ENCODE data around the gene ZNF423. TPM values are rescaled to one million over a fixed set of nuclear protein-coding genes. Genes with fewer than 3 reads are reported as not detected.
"Not testable (repeated sequence)": the region's sequence is repeated elsewhere in the genome, so short reads cannot be mapped to it uniquely, and the experiment has no call there.

ZNF423 gene
- polyA plus RNA-seq, 1 experiment, result 0.11 TPM

DNA sequence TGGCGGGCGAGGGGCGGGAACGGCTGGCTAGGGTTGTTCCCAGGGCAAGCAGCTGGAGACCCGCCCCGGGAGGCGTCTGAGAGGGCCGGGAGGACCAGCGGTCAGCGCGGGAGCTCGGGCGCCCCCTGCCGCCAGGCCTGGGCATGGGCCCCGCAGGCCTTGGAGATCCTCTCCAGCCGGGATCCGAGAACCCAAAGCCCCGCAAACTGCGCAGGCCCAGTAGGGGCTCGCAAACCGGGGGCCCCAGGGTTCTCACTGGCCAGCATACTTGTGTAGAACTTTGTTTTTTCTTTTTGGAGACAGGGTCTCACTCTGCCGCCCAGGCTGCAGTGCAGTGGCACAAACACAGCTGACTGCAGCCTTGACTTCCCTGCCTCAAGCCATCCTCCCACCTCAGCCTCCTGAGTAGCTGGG lies 20.8 kb upstream of the ZNF423 start:
- CTCF ChIA-PET, result interaction anchor here (0.6 to 1.6 kb wide), 7 partner anchors 9 to 469 kb away, joined by 3 to 7 read pairs (median 5); no protein-coding TSS in a partner anchor
- POLR2A ChIA-PET, result interaction anchor here (0.9 kb wide), 1 partner anchor 148 kb away, joined by 3 read pairs; the partner anchor contains the start of gene CNEP1R1
- peaks cover 21% of the 10 kb centered on the region for H3K27me3 ChIP-seq (ENCODE audit: control insufficient read depth, insufficient read depth, low read length)
- TF ChIP-seq, protein P1, sequence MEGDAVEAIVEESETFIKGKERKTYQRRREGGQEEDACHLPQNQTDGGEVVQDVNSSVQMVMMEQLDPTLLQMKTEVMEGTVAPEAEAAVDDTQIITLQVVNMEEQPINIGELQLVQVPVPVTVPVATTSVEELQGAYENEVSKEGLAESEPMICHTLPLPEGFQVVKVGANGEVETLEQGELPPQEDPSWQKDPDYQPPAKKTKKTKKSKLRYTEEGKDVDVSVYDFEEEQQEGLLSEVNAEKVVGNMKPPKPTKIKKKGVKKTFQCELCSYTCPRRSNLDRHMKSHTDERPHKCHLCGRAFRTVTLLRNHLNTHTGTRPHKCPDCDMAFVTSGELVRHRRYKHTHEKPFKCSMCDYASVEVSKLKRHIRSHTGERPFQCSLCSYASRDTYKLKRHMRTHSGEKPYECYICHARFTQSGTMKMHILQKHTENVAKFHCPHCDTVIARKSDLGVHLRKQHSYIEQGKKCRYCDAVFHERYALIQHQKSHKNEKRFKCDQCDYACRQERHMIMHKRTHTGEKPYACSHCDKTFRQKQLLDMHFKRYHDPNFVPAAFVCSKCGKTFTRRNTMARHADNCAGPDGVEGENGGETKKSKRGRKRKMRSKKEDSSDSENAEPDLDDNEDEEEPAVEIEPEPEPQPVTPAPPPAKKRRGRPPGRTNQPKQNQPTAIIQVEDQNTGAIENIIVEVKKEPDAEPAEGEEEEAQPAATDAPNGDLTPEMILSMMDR (IDR thresholded peaks at IDR 0.05; ENCODE audit: low read depth, low read length), result peak; percentile 53
- no peaks in the 10 kb centered on the region; the same call in 1 of the 2 replicates for H3K9me3 ChIP-seq (ENCODE audit: control insufficient read depth, insufficient read depth, low read length)
- H3K27ac ChIP-seq (ENCODE audit: low read depth, low read length), result no peak overlapping the region
- no peak overlapping the region for H3K4me3 ChIP-seq (ENCODE audit: low read depth, low read length)
- DNase-seq (ENCODE audit: low read depth, low spot score), result no peak

DNA sequence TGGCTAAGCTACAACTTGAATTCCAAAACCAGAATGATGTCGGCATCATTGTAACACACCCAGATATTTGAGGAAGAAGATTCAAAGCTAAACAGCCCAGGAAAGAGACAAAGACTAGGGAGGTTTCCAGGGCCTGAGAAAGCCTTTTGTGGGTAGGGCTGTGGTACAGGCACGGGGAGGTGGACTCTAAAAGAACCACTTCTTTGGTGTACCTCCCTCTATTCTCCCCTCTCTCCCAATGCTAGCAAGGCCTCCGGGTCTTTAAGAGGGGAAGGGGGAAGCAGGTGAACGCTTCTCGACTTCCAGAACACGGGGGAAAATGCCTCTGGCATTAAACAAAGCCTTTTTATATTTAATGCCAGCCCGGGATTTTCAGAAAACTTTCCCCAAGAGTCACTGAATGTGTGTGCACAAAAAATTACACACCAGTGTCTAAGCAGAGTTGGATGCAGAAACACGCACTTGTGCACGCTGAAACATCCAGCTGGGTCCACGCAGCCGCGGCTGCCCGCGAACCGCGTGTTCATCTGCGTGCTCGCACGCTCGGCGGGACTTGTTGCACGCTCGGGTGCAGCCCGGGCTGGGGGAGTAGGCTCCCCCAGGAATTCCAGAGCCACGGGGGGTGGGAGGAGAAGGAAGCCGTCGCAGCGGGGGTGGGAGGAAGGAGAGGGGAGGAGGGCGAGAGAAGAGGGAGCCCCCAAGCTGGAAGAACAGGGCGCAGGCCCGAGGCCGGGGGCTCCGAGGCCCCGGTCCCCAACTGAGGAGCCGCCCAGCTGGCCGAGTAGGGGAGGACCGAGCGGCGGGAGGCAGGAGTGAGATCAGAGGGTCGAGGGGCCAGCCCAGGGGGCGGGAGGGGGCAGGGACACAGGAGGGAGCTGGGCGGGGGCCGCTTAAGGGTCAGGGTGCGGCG lies 20.1 kb upstream of the ZNF423 start:
- no peak for DNase-seq (ENCODE audit: low read depth, low spot score)
- Histone ChIP-seq H3K4me3 (ENCODE audit: low read depth, low read length) (no peak overlapping the region), H3K9me3 (ENCODE audit: control insufficient read depth, insufficient read depth, low read length) (no peaks in the 10 kb centered on the region; the same call in 1 of the 2 replicates), H3K27ac (ENCODE audit: low read depth, low read length) (no peak overlapping the region), H3K27me3 (ENCODE audit: control insufficient read depth, insufficient read depth, low read length) (peaks cover 21% of the 10 kb centered on the region)
- ChIA-PET CTCF (interaction anchor here (0.6 to 0.7 kb wide), 5 partner anchors 12 to 265 kb away, joined by 3 to 5 read pairs (median 3); no protein-coding TSS in a partner anchor), POLR2A (interaction anchor here (0.9 kb wide), 1 partner anchor 149 kb away, joined by 3 read pairs; the partner anchor contains the start of gene CNEP1R1)
- TF ChIP-seq, protein P1 (IDR thresholded peaks at IDR 0.05; ENCODE audit: low read depth, low read length), result no peak

DNA sequence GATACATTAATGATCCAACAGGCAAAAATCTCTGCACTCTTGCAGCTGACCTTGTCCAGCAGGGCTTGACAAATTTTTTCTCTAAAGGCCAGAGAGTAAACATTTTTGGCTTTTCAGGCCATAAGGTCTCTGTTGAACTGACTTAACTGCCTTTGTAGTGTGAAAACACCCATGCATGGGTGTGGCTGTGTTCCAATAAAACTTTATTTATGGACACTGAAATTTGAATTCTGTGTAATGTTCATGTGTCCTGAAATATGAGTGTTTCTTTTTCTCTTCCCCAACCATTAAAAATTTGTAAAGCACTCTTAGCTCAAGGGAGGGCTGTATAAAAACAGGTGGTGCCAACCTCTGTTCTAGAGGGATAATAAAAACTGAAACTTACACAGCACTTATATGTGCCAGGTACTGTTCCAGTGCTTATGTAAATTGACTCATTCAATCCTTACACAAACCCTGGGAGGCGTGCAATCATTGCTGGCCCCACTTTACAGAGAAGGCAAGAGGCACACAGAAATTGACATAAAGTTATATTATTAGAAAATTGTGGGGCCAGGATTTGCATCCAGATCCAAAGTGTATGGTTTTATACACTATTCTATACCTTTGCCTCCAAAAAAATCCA lies 18.8 kb upstream of the ZNF423 start:
- no peak overlapping the region for H3K4me3 ChIP-seq (ENCODE audit: low read depth, low read length)
- peaks cover 22% of the 10 kb centered on the region for H3K27me3 ChIP-seq (ENCODE audit: control insufficient read depth, insufficient read depth, low read length)
- CTCF ChIA-PET, result interaction anchor here (0.6 kb wide), 1 partner anchor 266 kb away, joined by 3 read pairs; no protein-coding TSS in a partner anchor
- H3K9me3 ChIP-seq (ENCODE audit: control insufficient read depth, insufficient read depth, low read length), result no peaks in the 10 kb centered on the region; the same call in 1 of the 2 replicates
- no peak overlapping the region for H3K27ac ChIP-seq (ENCODE audit: low read depth, low read length)
- DNase-seq (ENCODE audit: low read depth, low spot score), result no peak
- POLR2A ChIA-PET, result no interaction called here
- TF ChIP-seq, protein P1 (IDR thresholded peaks at IDR 0.05; ENCODE audit: low read depth, low read length), result no peak

DNA sequence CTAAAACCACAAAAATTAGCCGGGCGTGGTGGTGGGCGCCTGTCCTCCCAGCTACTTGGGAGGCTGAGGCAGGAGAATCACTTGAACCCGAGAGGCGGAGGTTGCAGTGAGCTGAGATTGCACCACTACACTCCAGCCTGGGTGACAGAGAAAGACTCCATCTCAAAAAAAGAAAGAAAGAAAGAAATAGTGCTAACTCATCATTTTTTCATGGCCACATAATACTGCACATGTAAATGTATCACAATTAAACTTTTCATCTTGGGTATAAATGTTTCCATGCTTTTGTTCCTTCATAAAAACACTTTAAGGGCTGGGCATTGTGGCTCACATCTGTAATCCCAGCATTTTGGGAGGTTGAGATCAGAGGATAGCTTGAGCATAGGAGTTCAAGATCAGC lies 15.9 kb upstream of the ZNF423 start:
- H3K4me3 ChIP-seq (ENCODE audit: low read depth, low read length); H3K9me3 ChIP-seq (ENCODE audit: control insufficient read depth, insufficient read depth, low read length); POLR2A ChIA-PET; DNase-seq (ENCODE audit: low read depth, low spot score); H3K27ac ChIP-seq (ENCODE audit: low read depth, low read length); CTCF ChIA-PET: not testable (repeated sequence)
- peaks cover 23% of the 10 kb centered on the region for H3K27me3 ChIP-seq (ENCODE audit: control insufficient read depth, insufficient read depth, low read length)

DNA sequence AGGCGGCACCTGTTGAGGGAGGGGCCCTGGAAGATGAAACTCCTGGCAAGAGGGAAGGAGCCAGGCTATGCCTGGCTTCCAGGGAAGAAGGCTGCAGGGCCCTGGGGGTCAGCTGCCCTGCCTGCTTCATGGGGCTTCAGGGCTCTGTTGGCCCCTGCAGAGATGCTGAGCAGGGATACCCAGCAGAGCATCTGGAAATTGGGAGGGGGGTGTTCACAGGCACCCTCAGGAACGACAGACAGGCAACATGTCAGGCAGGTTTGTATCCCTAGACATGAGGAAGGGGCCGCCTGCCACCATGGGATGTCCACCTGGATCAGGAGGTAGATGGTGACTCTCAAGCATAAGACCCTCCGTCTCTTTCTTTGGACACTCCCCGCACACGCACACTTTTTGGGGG lies 13.8 kb upstream of the ZNF423 start:
- CTCF ChIA-PET, result no interaction called here

More for the DNA sequence above, 13.8 kb upstream of the ZNF423 start:
- Histone ChIP-seq H3K4me3 (ENCODE audit: low read depth, low read length) (no peak overlapping the region), H3K27ac (ENCODE audit: low read depth, low read length) (no peak overlapping the region), H3K9me3 (ENCODE audit: control insufficient read depth, insufficient read depth, low read length) (no peaks in the 10 kb centered on the region), H3K27me3 (ENCODE audit: control insufficient read depth, insufficient read depth, low read length) (peaks cover 14% of the 10 kb centered on the region)
- POLR2A ChIA-PET, result no interaction called here
- TF ChIP-seq, protein P1 (IDR thresholded peaks at IDR 0.05; ENCODE audit: low read depth, low read length), result no peak
- DNase-seq (ENCODE audit: low read depth, low spot score), result no peak
